Mesodermal cell (in vitro differentiated cells): ENCODE measurements around the gene CTAG1B.
"Not testable (repeated sequence)": the region's sequence is repeated elsewhere in the genome, so short reads cannot be mapped to it uniquely, and the experiment has no call there.

ENCODE experiments used
- H3K27ac ChIP-seq: 2 replicates; pipeline ENCODE4 v1.7.0; 2013; ENCODE audit warnings: mild to moderate bottlenecking, low read depth, low read length, moderate library complexity; ENCODE audit not compliant: severe bottlenecking
- H3K36me3 ChIP-seq: 2 replicates; pipeline ENCODE4 v1.7.1; 2013; ENCODE audit warnings: mild to moderate bottlenecking, low read length, moderate library complexity; ENCODE audit not compliant: control insufficient read depth, insufficient read depth
- H3K4me1 ChIP-seq: one replicate; pipeline ENCODE4 v1.7.1; 2013; ENCODE audit warnings: mild to moderate bottlenecking, low read length; ENCODE audit not compliant: insufficient read depth, control insufficient read depth, poor library complexity, severe bottlenecking
- H3K4me3 ChIP-seq: 2 replicates; pipeline ENCODE4 v1.7.0; 2013; ENCODE audit warnings: low read length, control low read depth, mild to moderate bottlenecking; ENCODE audit not compliant: insufficient read depth, poor library complexity, severe bottlenecking; ENCODE audit errors: extremely low read depth
- H3K9me3 ChIP-seq: 2 replicates; pipeline ENCODE4 v1.7.1; 2013; ENCODE audit warnings: mild to moderate bottlenecking, low read length, moderate library complexity; ENCODE audit not compliant: control insufficient read depth
- WGBS, 2 experiments: methylation state at CpG; one replicate each; pipeline ENCODE4 v1.1.5; 2013; ENCODE audit warnings: missing lambda C conversion rate in 2 of 2; ENCODE audit not compliant: insufficient coverage in 2 of 2; 5-methylcytosine and 5-hydroxymethylcytosine counted together

Gene CTAG1B

DNA sequence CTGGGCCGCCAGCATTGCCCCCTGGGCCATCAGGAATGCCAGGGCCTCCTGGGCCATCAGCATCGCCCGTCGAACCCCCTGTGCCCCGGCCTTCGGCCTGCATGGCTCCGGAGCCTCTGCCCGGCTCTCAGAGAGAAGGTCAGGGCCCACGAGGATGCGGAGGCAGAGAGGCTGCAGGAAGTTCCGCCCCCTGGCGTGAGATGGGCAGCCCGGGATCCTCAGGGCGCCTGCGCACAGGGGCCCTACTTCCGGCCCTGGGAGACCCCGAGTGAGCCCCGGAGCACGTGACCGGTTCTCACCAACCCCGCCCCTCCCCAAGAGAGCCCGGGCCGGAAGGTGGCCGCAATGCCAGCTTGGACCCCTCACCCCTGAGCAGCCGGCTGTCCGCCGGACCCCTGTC lies 34.3 kb upstream of the CTAG1B start, which contains the start of gene CTAG2:
TSS of gene CTAG2 (minus strand) at position 167 of the 400 bp plus-strand sequence. CDS start at position 103, 64 bp downstream.
- WGBS, 2 experiments, result no CpG with 5 or more reads among the region's 27 CpGs
- not testable (repeated sequence) for H3K27ac ChIP-seq, H3K4me3 ChIP-seq, H3K9me3 ChIP-seq, H3K36me3 ChIP-seq, H3K4me1 ChIP-seq

DNA sequence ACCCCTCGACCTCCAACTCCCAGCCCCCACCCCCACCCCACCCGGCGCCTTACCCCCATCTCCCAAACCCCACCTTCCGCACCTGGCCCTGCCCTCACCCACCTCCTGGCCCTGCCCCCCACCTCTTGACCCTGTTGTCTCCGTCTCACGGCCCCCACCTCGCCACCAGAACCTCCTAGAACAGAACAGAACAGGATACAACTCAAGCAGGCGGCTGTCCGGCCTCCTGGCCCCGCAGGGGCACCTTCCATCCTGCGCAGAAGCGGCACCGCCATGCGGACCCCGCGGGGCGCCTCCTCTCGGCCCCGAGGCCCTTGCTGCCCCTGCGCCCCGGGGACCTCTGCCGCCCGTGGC lies 33.9 kb upstream of the CTAG1B start:
- H3K9me3 ChIP-seq, result no peaks in the 10 kb centered on the region
- H3K4me3 ChIP-seq, result no peak overlapping the region
- no CpG with 5 or more reads among the region's 23 CpGs for WGBS, 2 experiments
- H3K36me3 ChIP-seq, result no peaks in the 10 kb centered on the region
- H3K27ac ChIP-seq, result no peak overlapping the region
- no peaks in the 10 kb centered on the region for H3K4me1 ChIP-seq

GRCh38 chrX:154652311-154653047 lies 33.4 kb upstream of the CTAG1B start:
- no peak overlapping the region for H3K4me3 ChIP-seq
- H3K36me3 ChIP-seq, result no peaks in the 10 kb centered on the region
- no peaks in the 10 kb centered on the region for H3K4me1 ChIP-seq
- no peak overlapping the region for H3K27ac ChIP-seq
- WGBS, 2 experiments, result 96 to 98% methylated on average over 10 to 18 of the region's 30 CpGs
- no peaks in the 10 kb centered on the region for H3K9me3 ChIP-seq

DNA sequence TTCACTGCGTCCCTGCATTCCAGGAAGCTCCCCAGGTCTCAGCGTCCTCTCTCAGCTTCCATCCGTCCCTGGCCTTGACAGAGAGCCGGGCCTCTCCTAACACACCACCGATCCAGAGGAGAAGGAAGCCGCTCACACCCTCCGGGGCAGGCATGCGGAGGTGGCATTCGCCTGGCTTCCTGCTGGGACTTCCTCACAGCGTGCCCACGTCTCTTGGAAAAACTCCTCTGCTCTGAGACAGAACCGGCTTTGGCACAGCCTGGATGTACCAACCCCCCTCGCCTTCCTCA lies 31.1 kb upstream of the CTAG1B start:
- 66% methylated on average over 4 of the region's 13 CpGs; no CpG with 5 or more reads in 1 of the 2 experiments for WGBS, 2 experiments
- Histone ChIP-seq H3K9me3 (no peaks in the 10 kb centered on the region), H3K4me3 (no peak overlapping the region), H3K27ac (no peak overlapping the region), H3K36me3 (no peaks in the 10 kb centered on the region), H3K4me1 (no peaks in the 10 kb centered on the region)

- Histone ChIP-seq H3K9me3 (no peaks in the 10 kb centered on the region), H3K36me3 (no peaks in the 10 kb centered on the region), H3K27ac (no peak overlapping the region), H3K4me3 (no peak overlapping the region), H3K4me1 (no peaks in the 10 kb centered on the region)
- WGBS, 2 experiments, result 90 to 93% methylated on average over 5 to 12 of the region's 23 CpGs
Measured at GRCh38 chrX:154649503-154650220, 30.6 kb upstream of the CTAG1B start.

DNA sequence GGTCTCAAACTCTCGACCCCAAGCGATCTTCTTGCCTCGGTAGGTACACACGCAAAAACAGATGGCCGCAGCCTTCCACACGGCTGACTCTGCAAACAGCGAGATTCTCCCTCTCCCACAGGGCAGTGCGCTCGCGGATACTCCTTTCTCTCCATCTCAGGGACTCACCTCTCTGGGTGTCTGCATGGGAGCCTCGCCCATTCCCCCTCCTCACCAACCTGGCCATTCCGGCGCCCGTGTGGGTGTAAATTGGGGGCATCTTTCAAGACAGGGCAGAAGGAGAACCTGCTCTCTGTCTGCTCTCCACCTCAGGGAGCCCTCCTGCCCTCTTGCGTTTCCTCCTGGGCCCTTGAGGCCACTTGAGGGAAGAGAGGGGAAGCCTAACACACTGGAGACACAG lies 29.8 kb upstream of the CTAG1B start:
- H3K9me3 ChIP-seq, result no peaks in the 10 kb centered on the region
- WGBS, 2 experiments, result 80 to 100% methylated on average over 2 to 4 of the region's 15 CpGs
- no peak overlapping the region for H3K4me3 ChIP-seq
- no peaks in the 10 kb centered on the region for H3K4me1 ChIP-seq
- no peak overlapping the region for H3K27ac ChIP-seq
- H3K36me3 ChIP-seq, result no peaks in the 10 kb centered on the region

DNA sequence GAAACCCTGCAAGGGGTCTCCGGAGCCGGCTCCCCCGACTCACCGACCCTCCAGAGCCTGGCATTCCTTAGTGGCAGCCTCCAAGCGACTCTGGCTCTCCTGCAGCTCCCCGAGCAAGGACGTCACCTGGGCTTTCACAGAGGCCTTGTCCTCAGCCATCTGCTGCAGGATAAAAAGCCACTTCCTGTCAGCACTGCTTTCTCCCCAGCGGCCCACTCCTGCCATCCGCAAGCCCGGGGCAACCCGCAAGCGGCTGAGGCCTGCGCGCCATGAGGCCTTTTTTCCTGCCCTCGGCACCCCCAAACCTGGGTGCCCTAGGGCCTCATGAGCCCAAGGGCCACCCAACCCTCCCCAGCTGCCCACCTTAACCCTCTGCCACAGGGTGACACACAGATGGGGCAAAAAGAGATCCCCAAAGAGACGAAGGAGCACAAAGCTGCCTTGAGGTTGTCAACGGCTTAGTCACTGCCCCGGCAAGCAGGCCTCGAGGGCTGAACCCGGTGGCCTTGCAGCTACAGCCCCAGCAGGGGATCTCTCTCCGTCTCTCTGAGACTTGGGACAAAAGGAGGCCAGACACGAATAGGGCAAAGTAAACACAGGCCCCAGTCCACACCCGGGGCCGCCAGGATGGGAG lies 26.8 kb upstream of the CTAG1B start:
- not testable (repeated sequence) for H3K27ac ChIP-seq, H3K4me3 ChIP-seq, H3K4me1 ChIP-seq, H3K9me3 ChIP-seq, H3K36me3 ChIP-seq
- WGBS, 2 experiments, result no CpG with 5 or more reads among the region's 24 CpGs

DNA sequence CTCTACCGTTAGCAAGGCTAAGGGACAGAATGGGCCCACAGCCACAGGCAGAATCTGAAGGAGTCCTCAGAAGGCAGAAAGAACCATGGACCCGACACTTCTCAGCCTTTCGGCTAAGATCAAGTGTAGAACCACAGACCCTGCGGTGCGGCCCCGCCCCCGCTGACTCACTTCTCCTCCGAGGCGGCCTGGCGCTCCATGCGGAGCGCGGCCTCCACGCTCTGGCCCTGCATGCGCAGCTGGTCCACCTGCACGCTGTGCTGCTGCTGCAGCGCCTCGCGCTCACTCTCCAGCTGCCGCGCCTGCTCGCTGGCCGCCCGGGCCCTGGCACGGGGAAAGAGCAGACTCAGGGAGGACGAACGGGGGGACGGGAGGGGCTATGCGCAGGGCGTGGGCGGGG lies 24.6 kb upstream of the CTAG1B start:
- H3K4me3 ChIP-seq, H3K9me3 ChIP-seq, H3K36me3 ChIP-seq, H3K4me1 ChIP-seq, H3K27ac ChIP-seq: not testable (repeated sequence)
- no CpG with 5 or more reads among the region's 31 CpGs for WGBS, 2 experiments

DNA sequence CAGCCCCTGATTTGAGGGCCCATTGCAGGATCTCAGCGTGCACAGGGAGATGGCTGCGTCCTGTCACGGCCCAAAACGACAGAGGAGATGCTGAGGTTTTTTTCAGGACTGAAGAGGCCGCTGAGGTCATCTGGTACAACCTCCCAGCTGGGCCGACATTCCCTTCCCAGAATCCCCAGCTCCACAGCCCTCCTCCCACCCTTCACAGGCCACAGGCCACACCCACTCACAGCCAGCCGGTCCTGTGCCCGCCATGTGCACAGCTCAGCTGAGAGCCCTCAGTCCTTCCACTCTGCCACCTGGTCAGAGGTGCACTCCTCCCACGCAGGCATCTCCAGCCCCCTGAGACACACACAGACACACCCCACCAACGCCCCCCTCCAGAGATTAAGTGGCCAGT lies 22.7 kb upstream of the CTAG1B start:
- not testable (repeated sequence) for H3K4me3 ChIP-seq, H3K36me3 ChIP-seq, H3K27ac ChIP-seq, H3K4me1 ChIP-seq, H3K9me3 ChIP-seq
- WGBS, 2 experiments, result no CpG with 5 or more reads among the region's 10 CpGs

GRCh38 chrX:154633661-154634060 lies 14.6 kb upstream of the CTAG1B start:
- not testable (repeated sequence) for H3K4me3 ChIP-seq, H3K9me3 ChIP-seq, H3K4me1 ChIP-seq, H3K36me3 ChIP-seq, H3K27ac ChIP-seq
- no CpG with 5 or more reads among the region's 11 CpGs for WGBS, 2 experiments

DNA sequence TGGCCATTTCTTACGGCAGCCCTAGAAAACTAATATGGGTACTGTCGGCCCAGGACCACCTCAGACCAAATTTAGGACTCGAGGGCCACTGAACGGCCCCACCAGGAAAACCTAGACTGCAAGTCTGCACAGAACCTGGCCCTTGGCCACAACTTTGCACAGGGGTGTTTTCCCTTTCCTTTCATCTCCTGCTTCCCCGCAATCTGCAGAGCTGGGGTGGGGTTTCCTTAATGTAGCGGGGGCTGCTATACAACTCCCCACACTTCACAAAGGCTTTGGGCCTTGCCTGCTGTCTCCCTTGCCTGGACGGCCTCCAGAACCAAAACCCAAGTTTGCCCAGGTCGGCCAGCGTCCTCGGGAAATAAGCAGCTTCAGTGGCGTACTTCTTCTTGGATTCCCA lies 11.9 kb upstream of the CTAG1B start:
- no CpG with 5 or more reads among the region's 11 CpGs for WGBS, 2 experiments
- H3K27ac ChIP-seq, H3K4me1 ChIP-seq, H3K9me3 ChIP-seq, H3K36me3 ChIP-seq, H3K4me3 ChIP-seq: not testable (repeated sequence)
